IPS-11a (cell line): ENCODE measurements around the gene PPARGC1A.

ENCODE experiments used
- H3K4me3 ChIP-seq: one replicate; pipeline ENCODE4 v1.5.1; 2013; ENCODE audit warnings: low read depth, low read length, control low read depth

PPARGC1A gene

DNA sequence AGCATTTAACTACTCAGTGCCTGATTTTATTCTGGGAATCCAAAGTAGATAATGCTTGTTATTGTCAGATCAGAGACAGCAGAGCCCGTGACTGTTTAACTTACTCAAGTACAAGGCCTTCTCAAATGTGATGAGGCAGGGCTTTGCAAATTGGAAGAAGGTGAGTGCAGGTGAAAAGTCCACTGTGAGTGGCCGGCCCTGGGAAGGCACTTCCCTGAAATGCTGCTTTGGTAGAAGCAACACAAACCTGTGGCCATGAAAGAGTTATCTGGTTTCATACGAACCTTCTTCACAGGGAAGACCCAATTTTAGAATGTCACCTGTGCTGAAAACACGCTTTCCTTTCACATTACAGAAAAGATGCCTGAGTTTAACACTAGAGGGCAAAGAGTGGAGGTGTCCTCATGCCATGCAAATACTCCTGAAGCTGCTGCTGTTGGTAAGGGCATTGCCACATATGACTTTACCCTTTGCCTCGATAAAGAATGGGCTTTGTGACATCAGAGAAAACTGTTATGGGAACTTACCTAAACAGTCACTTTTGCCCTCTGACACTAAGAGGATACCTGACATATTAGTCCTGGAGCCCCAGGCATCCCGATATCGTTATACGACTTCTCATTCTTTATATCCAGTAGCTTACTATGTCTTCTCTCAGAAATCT is 8.0 kb downstream of the PPARGC1A start:
- H3K4me3 ChIP-seq: no peak overlapping the region

DNA sequence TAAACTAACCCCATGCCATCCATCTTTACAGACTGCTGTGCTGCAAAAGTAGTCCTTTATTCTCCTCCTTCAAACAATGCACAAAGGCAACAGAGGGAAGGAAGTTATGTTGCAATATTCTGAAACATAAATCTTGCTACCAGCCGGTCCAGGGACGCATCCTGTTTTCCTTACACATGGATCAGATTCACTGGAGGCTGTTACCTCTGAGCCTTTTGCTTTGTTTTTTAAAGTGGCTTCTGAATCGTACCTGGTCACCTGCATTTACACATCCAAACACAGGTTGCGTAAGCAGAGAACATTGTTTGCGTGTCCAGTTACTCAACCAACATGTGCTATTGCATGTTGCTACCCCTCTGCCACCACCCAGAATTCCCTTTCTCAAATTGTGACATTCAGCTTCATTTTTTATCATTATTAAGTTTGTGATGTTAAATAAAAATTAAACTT is 8.8 kb downstream of the PPARGC1A start:
- no peak overlapping the region for H3K4me3 ChIP-seq

DNA sequence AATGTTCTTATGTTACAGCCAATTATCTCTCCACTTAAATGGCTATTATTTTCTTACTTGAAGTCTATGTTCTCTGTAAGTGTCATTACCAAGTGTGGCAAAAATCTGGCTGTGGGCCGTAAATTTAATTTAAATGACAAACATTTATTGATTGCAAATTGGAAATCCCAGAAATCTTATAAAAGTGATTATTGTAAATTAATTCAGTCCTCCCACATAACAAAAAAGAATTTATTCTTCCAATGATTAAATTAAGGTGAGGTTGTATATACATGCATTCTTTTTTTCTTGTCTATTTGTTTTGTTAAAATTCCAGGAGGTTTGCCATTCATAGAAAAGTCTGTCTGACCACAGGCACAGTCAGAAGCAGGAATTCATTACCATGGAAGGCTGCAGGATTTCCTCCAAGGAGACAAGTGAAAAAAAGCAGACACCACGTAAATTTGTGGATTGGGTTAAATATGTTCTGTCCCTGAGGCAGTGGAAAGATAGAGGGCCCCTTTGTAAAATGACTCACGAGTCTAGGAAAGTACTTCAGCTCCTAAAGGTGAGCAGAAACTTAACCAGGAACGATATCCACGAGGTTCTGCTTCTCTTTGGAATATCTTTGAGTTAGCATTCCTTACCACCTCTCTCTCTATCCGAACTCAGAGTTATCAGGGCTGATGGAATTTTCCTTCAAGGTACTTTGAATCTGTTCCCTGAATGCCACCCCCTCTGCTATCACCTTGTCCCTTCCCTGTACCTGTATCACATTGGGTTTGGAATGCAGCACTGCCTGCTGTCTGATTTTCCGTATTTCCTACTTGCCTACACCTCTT is 10.7 kb downstream of the PPARGC1A start:
- no peak overlapping the region for H3K4me3 ChIP-seq

DNA sequence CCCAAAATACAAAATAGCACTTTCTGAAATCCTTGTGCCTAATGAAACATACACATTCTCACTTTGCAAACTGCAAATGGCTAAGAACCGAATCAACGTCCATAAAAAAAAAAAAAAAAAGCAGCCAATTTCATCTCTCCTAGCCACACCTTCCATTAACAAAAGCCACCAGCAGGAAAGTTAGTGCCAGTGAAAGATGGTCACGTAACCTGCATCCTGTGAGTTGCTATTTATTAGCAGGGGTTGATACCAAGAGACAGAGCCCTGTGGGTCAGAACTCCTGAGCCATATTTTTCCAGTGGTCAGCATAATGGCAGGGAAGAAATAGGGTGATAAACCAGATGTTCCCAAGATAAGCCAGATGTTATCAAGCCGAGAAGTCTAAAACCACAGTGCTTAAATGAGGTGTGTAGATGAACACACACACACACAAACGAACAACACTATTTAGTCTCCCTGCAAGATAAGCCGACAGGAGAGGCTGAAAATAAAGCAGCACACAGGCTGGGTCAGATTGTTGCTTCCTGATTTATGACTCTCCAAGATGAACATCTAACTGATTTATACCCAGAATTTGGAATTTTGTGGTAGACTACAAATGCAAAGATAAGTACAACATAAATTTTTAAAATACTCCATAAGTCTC is 11.5 kb downstream of the PPARGC1A start:
- no peak overlapping the region for H3K4me3 ChIP-seq

DNA sequence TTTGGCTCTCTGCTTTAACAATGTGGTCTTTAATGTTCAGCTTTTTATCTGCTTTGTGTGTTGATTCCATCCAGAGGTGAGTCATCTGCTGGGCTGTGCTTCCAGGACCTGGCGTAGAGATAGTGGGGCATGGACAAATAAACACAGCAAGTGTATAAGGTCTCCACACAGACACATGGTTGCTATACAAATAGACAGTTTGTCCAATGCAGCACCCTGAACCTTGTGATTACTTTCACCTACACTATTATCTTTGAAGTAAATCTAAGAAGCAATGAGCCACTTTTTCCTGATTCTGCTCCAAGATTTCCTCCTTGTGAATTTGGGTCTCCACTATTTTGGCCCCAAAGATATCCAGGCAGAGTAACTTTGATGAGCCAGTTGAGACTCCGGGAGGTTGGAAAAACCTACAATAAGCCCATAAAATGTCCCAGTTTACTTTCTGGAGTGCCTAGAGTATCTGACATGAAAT is 12.1 kb downstream of the PPARGC1A start:
- H3K4me3 ChIP-seq: no peak overlapping the region

DNA sequence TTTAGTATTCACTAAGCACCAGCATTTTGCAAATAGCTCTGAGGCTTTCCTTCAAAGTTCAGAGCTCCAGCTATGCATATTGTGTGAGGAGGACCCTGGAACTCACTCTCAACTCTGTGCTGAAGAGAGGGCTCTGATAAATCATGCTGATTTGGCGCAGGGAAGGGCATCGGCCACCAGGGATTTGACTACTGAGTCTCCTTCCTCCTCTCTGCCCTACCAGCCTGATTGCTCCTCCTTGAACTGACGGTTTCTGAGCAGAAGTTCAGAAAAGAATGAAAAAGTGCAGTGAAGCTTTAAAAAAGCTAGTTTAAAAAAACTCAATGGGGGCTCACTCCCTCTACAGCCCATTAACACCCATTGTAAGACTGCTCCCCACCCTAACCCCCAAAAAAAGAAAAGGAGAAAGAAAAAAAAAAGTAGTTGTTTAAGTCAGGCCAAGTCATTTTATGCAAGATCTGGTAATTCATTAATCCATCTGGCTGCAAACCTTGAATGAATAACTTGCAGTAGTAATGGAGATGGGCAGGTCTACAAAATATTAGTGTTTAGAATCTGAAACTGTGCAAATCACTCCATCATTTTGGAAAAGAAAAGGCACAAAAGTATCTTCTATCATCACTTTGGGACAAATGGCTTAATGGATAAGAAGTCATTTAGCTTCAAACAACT is 13.3 kb downstream of the PPARGC1A start:
- H3K4me3 ChIP-seq: no peak overlapping the region

DNA sequence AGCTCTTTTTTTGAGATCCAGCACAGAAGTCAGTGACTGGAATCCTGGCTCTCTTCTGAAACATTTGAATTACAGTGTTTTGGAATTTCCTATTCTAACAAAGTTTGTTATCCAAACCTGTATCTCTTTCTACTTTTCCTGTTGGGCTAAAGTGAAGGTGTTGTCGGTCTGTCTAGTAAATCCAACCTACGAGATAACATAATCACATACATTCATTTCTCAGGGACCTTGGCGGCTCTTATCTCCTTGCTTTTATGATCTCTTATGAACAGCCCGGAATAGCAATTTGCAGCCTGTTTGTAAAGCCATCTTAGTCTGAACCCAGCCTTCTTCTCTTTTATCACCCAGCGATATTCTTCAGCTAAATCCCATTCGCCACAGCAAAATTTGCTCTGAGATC is 14.5 kb downstream of the PPARGC1A start:
- no peak overlapping the region for H3K4me3 ChIP-seq

DNA sequence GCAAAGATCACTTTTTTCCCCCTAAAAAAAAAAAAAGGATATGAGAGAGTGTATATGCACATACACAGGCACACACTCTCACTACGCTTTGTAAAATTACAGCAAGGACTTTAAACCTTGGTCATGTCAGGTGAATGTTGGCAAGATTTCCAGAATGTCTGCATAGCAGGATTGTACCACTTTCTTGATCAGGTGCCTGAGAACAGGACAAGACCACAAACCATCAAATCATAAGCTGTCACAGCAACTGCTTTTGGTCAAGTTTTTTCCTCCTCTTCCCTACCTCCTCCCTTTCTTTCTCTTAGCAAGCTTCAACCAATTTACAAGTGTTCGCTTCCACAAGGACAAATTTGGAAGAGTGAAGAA is 15.3 kb downstream of the PPARGC1A start:
- H3K4me3 ChIP-seq: no peak overlapping the region

DNA sequence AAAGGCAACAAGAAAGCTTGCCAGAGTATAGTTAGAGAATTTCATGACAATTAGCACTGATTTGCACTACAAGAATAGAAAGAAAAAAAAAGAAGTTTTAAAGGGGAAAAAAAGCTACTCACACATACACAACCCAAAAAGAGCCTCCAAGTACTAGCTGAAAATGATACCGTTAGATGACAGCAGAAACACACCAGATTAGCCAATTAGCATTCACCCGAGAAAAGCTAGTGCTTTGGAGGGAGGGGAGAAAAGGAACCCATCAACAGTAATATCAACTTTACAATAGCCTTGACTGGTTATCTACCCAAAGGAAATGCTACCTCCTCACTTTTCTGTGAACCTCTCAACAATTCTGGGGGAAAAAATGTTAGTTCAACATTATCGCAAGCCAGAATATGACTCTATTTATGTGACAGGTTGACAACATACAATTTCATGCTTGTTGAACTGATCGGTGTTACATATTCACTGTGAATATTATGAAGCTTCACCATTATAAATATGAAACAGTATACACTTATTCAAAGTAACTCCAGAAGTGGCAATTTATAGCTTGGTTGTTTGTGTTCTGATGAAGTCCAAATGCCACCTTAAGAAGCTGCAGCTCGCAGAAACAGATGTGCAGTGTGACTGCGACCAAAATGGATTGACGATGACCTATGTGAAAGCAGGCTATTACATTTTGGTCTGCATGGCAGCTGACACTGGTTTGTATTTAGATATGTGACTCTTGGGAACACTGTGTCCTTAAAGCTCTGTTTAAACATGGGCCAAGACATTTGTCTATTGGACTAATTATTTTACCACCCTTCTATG is 15.9 kb downstream of the PPARGC1A start:
- no peak overlapping the region for H3K4me3 ChIP-seq

DNA sequence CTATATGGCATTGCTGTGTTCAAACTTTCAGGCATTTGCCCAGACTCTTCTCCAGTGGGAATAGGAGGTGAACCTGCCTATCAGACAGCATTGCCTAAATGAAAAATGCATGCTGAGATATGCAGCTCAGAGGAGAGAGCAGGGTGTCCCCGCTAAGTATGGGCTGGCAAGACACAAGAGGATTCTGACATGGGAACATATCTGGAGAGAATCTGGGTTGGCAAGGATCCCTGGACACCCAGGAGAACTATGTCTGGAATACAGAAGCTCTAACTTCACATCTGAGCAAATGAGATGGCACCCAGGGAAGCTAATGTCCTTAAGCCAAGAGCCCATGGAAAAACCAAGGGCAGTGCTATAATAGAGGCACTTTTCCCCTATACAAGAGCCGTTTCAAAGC is 18.4 kb downstream of the PPARGC1A start:
- H3K4me3 ChIP-seq: no peak overlapping the region

DNA sequence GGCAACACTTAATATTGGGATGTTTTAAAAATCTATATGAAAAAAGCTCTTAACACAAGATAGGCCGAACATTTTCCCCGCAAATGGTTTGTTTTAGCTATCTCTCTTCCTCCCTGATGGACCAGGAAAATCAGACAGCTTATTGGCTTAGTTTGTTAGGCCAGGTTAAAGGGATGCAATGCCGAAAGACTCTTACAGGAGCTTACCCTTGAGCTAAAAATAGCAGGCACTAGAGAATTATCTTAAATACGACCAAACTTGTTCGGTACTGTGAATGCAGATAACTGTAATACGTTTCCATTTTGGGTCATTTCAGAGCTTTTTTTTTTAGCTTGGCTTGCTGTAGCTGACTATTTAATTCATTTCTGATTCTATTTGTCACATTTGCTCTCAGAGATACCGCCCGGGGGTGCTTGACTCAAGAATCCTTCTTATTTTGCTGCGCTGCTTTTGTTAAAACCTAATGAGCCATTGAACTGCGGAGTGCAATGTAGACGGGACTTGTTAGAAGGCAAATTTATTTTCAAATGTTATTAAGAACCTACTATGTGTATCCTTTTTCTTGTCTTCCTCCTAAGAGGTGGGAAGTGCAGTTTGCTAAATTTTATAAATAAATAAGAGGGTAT is 23.3 kb downstream of the PPARGC1A start:
- no peak overlapping the region for H3K4me3 ChIP-seq

DNA sequence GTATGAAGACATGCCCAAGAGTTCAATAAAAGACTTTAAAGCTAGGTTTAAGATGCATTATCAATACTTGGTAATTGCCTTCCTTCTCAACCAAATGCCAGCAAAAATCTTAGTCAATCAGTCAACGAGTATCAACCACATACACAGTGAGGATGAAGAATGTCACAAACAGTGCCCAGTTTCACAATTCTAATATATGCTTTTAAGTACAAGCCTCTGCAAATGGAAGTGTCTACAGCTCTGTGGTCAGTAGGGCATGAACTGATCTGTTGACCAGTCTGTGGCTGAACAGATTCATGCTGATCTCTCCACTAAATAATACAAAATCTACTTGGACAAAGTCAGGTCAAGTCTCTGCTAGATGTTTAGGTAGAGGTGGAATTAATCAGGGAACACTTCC is 27.9 kb downstream of the PPARGC1A start:
- no peak overlapping the region for H3K4me3 ChIP-seq

DNA sequence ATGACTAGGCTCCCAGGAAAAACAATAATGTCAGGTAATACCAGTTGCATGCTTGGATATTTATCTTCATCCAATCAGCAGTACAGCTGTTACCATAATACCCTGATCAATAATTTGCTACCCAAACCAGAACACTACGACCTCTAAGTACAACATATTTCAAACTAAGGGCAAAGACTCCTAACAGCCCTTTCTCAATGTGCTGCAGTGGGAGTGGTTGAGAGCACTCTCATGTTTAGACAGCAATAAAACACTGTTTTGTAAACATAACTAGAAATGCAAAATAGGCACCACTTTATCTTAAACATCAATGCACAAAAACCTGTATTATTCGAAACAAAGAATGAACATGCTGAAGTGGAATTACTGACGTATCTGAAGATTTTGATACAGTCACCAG is 28.9 kb downstream of the PPARGC1A start:
- H3K4me3 ChIP-seq: no peak overlapping the region

DNA sequence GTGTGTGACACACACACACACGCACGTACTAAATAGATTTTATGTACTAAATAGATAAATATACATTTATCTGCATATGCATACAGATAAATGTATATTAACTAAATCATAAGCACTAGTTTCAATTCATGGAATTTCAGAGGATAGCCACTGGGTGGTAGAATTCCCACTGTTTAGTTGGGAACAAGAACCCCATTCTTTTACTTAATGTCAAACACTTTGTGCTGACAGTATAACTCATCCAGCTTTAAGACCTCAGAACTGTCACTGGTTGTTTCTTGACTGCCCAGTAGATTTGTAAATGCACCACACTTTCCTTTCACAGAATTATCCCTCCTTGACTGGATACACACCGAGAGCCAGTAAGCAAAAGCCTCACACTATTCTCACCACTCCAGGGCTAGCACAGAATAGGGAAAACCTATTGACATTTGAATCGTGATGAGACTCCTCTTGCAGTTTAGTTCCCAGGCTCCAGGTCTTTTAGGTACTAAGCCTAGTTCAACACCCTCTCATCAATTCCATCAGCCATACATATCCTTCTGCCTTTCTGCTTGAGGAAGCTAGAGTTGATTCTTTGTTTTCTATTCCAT is 32.4 kb downstream of the PPARGC1A start:
- no peak overlapping the region for H3K4me3 ChIP-seq

DNA sequence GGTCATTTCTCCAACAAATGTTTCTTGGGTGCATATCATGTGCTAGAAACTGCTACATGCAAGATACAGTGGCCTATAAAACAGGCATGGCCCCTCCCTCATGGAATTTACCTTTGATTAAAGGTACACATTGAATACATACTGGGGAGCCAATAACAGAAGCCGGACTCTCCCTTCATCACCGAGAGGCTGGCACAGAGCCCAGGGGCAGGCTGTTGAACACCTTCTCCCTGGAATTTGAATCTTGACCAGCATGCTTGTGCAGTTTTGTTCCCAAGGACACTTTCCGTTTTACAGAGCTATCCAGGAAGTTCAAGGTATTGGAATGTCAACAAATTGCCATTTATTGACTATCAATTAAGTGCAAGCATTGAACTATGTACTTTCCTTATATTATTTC is 33.2 kb downstream of the PPARGC1A start:
- H3K4me3 ChIP-seq: no peak overlapping the region

DNA sequence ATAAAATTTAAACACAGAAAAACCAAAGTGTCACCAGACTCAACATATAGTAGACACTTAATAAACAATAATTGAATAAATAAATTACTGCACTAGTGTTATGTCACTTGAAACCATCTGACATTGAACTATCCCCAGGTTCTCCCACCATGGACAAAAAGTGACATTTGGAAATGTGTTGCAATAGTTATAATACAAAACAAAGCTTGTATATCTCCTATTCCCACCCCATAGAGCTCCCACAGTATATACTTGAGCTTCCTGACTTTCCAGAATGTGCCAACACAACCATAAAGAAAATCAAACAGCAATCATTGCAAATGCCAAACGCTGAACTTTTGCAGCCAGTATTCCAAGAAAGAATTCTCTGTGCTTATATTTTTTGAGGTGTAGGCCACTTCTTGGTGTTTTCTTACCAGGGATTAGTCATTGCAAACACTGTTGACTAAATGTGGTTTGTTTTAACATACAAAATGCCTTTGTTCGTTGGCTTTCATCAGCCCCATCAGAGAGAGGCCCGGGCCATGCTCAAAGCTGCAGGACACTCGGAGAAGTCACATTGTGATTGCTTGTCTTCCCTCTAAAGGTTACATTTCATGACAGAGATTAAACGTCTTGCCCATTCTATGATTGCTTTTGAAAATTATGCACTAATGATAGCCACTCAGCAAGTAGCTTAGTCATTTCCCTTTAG is 33.8 kb downstream of the PPARGC1A start:
- H3K4me3 ChIP-seq: no peak overlapping the region

DNA sequence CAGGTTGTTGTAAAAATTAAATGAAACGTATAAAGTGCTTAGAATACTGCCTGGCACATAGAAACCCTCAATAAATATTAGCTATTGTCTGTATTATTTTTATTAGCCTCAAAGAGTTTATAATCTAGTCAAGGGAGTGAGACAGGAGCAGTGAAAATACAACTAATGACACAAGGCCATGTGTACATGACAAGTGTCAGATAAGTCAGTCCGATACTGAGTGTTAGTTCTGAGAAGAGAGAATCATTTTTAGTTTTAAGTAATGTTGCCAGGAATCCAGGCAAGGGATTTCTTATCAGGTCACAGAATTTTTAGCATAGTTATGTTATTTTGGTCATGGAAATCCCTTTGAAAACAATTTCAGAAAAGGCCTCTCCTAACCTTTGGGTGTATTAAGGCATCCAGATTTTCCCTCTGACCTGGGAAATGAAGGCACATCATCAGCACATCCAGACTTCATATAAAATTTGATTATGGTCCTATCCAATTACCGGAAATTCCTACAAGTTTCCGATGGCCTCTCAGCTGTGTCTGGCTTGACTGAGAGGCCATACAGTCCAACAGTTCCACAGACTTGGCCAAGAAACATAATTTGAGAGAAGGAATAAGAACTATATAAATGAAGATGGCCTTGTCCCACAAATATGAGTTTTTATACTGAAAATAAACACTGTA is 35.7 kb downstream of the PPARGC1A start:
- H3K4me3 ChIP-seq: no peak overlapping the region

DNA sequence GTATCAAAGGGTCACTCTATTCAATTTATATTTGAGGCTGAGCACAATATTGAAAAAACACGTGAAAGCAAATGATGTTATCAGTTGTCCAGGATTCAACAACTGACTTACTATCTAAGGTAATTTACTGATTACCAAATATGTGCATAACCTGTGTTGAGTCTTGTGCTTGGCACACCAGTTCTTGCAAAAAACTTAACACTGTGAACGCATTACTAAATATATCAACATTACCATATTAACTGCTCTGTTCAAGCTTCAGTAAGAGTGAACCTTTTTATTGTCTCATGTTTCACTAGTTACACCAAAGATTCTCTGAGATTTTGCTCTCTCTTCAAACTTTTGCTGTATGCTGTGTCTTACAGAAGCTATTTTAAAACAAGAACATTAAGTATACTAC is 38.4 kb downstream of the PPARGC1A start:
- H3K4me3 ChIP-seq: no peak overlapping the region

DNA sequence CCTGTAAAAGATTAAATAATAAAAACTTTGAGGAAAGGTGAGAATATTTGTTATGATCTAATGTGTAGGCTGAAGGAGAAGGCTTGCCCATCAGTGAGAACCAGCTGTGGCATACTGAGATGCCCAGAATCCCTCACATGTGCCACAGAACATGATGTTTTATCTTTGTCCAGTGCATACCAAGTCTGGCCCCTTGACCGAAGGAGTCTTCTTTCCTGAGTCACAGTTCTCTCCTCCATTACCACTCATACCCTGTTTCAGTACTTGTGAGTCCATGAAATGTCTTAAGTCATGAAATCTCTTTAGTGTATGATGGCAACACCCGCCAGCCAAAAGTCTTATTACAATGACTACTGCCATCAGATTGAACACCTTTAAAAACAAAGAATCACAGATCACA is 42.7 kb downstream of the PPARGC1A start:
- no peak overlapping the region for H3K4me3 ChIP-seq
